Lung (tissue), 12 donors: Measurements from ENCODE around the gene NKAIN2. TPM values are rescaled to one million over a fixed set of nuclear protein-coding genes. Genes with fewer than 3 reads are reported as not detected.

Experiments
- ATAC-seq: fragments of 200-7000 bp; cut with Tn5 transposase; one replicate; pipeline ENCODE4 v1.9.1; 2020; ENCODE audit warnings: moderate number of reproducible peaks; ENCODE audit not compliant: insufficient read depth, low FRiP score
- DNase-seq, 3 donors: peaks; one replicate each; pipeline ENCODE4 v3.0.0-alpha.2; 2013 to 2017
- H3K27ac ChIP-seq, 2 donors: one replicate each; pipeline ENCODE4 v1.5.1; 2013; ENCODE audit warnings: mild to moderate bottlenecking in 2 of 2, moderate library complexity in 2 of 2, control low read depth in 1 of 2, inconsistent platforms in 1 of 2, low read depth in 1 of 2, low read length in 1 of 2
- H3K27me3 ChIP-seq, 3 donors: one replicate each; pipeline ENCODE4 v1.5.1; 2013; ENCODE audit warnings: low read length in 2 of 3; ENCODE audit not compliant: control insufficient read depth in 3 of 3, insufficient read depth in 3 of 3
- H3K36me3 ChIP-seq, 4 donors: one replicate each; pipeline ENCODE4 v1.5.1; 2013; ENCODE audit warnings: low read length in 4 of 4, mild to moderate bottlenecking in 1 of 4, moderate library complexity in 1 of 4; ENCODE audit not compliant: control insufficient read depth in 4 of 4, insufficient read depth in 4 of 4
- H3K4me1 ChIP-seq, 5 donors: one replicate each; pipeline ENCODE4 v1.5.1; 2013; ENCODE audit warnings: low read length in 5 of 5, mild to moderate bottlenecking in 2 of 5, moderate library complexity in 1 of 5; ENCODE audit not compliant: control insufficient read depth in 5 of 5, insufficient read depth in 5 of 5
- H3K4me3 ChIP-seq: one replicate; pipeline ENCODE4 v1.5.1; 2013; ENCODE audit warnings: mild to moderate bottlenecking, control low read depth, moderate library complexity
- H3K9ac ChIP-seq, 2 donors: one replicate each; pipeline ENCODE4 v1.5.1; 2013; ENCODE audit warnings: low read length in 2 of 2, control low read depth in 1 of 2; ENCODE audit not compliant: insufficient read depth in 1 of 2
- H3K9me3 ChIP-seq, 4 donors: one replicate each; pipeline ENCODE4 v1.5.1; 2013; ENCODE audit warnings: low read length in 3 of 4, mild to moderate bottlenecking in 1 of 4, moderate library complexity in 1 of 4; ENCODE audit not compliant: control insufficient read depth in 4 of 4, insufficient read depth in 3 of 4
- WGBS, 2 donors: extraction: QIAGEN DNeasy Blood & Tissue Kit; methylation state at CpG; one replicate each; pipeline ENCODE4 v1.1.7; 2013; 5-methylcytosine and 5-hydroxymethylcytosine counted together
- polyA plus RNA-seq, 2 donors: library from polyadenylated mRNA; stranded (reverse); fragments of 200-250 nt; gene quantifications; one replicate each; pipeline ENCODE4 v1.2.1, GENCODE V29; 2013
- total RNA-seq, 2 donors: library from RNA; depleted of rRNA in 1 of 2; stranded (reverse); fragments of >200 nt in 1 of 2; gene quantifications; one replicate each; pipeline ENCODE4 v1.2.1, GENCODE V29; 2014 to 2021
- TF ChIP-seq, protein P1 (sequence below): IDR thresholded peaks from 2 replicates; pipeline ENCODE4 v1.5.1; 2012; ENCODE audit warnings: mild to moderate bottlenecking; ENCODE audit errors: control extremely low read depth, extremely low read depth
- donor health status: control.
- donor health status: control.
- donor health status: Bipolar disorder and iron deficiency.
- donor health status: healthy.
- donor health status: DM: yes; HTN: yes; CAD: no.

The NKAIN2 gene
- total and polyA plus RNA-seq, 4 donors = 0.01 to 4.4 TPM; not detected in 2

DNA sequence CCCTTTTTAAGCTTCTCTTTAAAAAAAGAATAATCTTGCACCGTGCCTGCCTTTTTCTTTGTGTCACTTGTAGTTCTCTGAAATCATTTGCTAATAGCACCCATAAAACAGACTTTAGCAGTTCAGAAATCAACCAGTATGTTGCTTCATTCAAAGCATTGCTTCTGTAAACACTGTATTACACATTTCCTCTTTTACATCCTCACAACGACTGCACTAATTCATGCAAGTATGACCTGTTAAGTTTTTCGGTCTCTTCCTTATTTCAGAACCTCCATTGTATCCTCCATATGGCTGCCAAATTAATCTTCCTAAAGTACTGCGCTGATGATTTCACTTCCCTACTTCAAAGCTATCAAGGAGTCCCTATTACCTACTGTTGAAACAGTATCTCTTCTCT, 1015.7 kb downstream of the NKAIN2 start:
- peak overlapping the region in 1 of 2 donors; percentile 15 for H3K9ac ChIP-seq
- H3K27ac ChIP-seq = no peak overlapping the region
- DNase-seq (peak in 1 of 3 donors; percentile 27), ATAC-seq (no peak)
- WGBS, 2 donors = 26 to 33% methylated on average over 4 of the region's 4 CpGs
- TF ChIP-seq, protein P1, sequence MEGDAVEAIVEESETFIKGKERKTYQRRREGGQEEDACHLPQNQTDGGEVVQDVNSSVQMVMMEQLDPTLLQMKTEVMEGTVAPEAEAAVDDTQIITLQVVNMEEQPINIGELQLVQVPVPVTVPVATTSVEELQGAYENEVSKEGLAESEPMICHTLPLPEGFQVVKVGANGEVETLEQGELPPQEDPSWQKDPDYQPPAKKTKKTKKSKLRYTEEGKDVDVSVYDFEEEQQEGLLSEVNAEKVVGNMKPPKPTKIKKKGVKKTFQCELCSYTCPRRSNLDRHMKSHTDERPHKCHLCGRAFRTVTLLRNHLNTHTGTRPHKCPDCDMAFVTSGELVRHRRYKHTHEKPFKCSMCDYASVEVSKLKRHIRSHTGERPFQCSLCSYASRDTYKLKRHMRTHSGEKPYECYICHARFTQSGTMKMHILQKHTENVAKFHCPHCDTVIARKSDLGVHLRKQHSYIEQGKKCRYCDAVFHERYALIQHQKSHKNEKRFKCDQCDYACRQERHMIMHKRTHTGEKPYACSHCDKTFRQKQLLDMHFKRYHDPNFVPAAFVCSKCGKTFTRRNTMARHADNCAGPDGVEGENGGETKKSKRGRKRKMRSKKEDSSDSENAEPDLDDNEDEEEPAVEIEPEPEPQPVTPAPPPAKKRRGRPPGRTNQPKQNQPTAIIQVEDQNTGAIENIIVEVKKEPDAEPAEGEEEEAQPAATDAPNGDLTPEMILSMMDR = no peak
- no peaks in the 10 kb centered on the region for H3K27me3 ChIP-seq
- H3K4me3 ChIP-seq = no peak overlapping the region
- no peaks in the 10 kb centered on the region for H3K36me3 ChIP-seq
- peaks cover 0 to 35% (median 6%) of the 10 kb centered on the region in 5 donors for H3K4me1 ChIP-seq
- H3K9me3 ChIP-seq = peaks cover 0 to 5% (median 0%) of the 10 kb centered on the region in 4 donors

- Histone ChIP-seq H3K4me3 (no peak overlapping the region), H3K4me1 (peaks cover 0 to 43% (median 6%) of the 10 kb centered on the region in 5 donors), H3K9me3 (peaks cover 0 to 4% (median 0%) of the 10 kb centered on the region in 4 donors), H3K27ac (no peak overlapping the region), H3K36me3 (no peaks in the 10 kb centered on the region), H3K9ac (no peak overlapping the region), H3K27me3 (no peaks in the 10 kb centered on the region)
- DNase-seq (peak in 1 of 3 donors; percentile 31), ATAC-seq (no peak)
- TF ChIP-seq, protein P1 = no peak
These were observed 1018.5 kb downstream of the NKAIN2 start for GRCh38 chr6:124822204-124822613.

- ATAC-seq (no peak), DNase-seq (peak in 2 of 3 donors; percentile 59 to 64)
- Histone ChIP-seq H3K36me3 (no peaks in the 10 kb centered on the region), H3K4me3 (no peak overlapping the region), H3K9me3 (peaks cover 0 to 4% (median 0%) of the 10 kb centered on the region in 4 donors), H3K27ac (no peak overlapping the region), H3K27me3 (no peaks in the 10 kb centered on the region), H3K9ac (no peak overlapping the region), H3K4me1 (peaks cover 0 to 43% (median 5%) of the 10 kb centered on the region in 5 donors)
- WGBS, 2 donors = 84 to 93% methylated on average over 3 of the region's 3 CpGs
- TF ChIP-seq, protein P1 = no peak
These were observed 1019.1 kb downstream of the NKAIN2 start for GRCh38 chr6:124822721-124823120.
